RKO (cell line): ENCODE data around the gene HLF.
A peak's percentile ranks its signal among the peaks of the same experiment; 100 is the strongest.

ENCODE experiments used
- DNase-seq: peaks from one replicate; pipeline ENCODE4 v3.0.0-alpha.2; 2016; ENCODE audit warnings: low spot score

The HLF gene

DNA sequence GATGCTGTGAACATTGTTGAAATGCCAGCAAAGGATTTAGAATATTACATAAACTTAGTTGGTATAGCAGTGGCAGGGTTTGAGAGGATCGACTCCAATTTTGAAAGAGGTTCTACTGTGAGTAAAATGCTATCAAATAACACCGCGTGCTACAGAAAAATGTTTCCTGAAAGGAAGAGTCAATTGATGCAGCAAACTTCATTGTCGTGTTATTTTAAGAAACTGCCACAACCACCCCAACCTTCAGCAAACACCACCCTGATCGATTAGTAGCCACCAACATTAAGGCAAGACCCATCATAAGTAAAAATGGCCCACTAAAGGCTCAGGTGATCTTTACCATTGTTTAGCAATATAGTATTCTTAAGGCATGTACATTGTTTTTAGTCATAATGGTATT lies 27.3 kb downstream of the HLF start:
- DNase-seq = no peak

DNA sequence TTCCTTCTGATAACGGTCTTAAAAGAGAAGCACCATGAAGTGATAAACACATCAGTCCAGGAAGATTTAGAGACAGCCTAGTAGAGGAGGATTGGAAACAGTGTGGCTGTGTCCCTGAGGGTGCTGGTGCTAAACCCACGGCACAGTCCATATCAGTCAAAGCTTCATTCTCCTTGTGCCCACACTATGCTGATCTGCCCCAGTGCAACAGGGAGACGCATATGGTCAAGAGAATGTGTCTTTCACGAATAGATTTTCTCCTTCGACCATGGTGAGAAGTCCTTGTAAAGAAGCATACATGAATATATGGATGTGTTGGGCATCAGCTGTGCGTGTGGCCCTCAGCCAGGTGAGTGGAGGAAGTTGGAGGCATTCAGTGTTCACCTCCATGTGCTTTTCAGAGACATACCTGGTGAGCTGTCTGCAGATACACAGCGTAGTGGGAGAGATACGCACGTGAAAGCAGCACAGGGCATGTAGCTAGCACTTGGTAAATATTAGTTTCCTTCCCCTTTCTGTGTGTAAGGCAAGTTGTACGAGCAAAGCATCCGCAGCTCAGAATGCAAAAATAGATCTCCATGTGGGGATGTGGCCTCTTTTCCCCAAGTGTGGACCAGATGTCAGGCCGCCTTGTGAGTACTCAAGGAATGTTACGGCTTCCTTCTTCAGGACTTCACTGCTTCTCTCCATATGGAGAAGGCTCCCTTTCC lies 29.4 kb downstream of the HLF start:
- no peak for DNase-seq

DNA sequence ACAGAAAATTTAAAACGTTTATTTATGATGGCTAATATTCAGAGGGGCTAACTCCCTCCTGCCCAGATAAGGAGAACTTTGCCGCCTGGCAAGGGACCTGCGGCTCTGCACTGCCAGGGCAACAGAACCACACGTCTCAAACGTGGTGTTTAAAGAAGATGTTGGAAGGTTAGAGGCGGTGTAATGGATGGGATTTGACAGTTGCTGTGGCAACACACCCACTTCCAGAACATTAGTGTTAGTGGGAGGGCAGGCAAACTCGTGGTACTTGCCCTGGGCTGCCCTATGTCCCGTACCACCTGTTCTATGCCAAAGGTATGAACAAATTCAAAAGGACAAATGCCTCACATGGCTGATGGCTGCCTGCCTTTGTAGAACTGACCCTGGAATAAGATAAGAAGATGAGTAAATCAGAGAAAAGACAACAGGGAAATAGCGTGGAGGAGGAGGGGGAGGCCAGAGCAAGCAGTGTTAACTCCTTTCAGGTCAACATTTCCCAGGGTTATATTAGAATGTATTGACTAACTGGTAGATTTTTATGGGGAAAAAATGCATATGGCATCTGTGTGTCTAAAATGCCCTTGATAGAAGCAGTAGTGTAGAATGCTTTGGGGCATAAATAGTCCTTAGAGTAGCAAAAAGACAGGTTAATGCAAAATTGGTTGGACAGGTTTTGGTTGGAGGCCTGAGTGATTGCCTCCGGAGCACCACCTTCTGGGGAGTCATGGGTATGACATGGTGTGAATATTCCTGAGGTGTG lies 30.8 kb downstream of the HLF start:
- DNase-seq = peak; percentile 43

DNA sequence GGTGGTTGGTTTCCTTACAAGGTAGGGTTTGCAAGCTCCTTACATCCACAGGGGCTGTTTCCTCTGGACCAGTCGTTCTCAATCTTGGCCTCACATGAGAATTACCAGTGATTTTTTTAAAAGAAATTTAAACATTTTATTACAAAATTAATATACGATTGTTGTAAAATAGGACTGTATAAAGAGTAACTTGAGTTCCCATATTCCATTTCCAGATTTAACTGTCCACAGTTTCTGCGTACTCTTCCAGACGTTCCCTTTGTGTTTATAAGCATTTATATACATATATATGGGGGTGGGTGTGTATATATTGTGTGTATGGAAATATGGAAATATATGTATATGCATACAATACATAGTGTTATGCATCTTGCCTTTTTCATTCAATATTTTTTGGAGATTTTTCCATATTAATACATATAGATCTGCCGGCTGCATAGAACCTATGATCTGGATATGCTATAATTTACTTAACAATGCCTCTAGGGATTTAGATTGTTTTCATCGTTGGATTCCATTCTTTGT lies 31.5 kb downstream of the HLF start:
- no peak for DNase-seq

DNA sequence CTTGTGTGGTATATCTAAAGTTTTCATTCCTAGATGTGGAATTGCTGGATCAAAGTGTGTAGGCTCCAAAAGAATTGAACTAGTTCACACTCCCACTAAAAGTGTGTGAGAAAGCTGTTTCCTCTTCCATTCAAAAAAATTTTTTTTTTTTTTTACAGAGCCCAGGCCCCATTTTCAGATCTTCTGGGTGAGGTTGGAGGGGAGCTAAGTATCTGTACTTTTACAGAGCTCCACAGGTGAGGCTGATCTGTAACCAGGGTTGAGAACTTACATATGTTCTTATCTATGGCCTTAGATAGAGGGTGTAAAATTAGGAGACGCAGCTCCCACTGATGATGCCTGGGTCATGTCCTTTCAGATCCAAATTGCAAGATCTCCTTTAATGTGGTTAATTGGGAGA lies 31.9 kb downstream of the HLF start:
- DNase-seq = no peak

DNA sequence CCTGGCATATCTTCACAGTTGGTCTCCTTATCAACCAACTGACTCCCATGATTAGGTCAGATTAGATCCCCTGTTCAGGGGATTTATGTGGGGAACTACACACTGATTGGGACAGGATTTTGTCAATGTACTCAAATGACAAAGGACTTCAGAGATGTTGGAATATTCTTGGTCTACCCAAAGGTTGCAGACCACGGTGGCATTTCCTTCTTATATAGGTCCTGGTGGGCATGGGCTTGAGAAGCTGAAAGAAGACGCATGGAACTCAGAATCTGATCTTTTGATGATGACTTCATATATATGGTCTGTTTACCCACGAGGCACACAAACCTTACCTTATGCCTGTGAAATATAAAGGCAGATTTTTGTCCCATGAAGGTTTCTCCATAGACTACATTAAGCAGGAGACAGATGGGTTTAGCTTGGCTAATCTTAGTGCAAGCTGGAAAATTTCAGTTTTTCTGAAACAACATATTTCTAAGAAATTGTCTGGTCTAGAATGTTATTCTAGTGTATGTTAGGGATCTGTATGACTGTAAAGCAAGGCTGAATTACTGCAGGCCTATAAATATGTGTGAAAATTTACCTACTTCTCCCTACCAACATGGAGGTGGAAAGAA lies 33.5 kb downstream of the HLF start:
- DNase-seq = no peak

DNA sequence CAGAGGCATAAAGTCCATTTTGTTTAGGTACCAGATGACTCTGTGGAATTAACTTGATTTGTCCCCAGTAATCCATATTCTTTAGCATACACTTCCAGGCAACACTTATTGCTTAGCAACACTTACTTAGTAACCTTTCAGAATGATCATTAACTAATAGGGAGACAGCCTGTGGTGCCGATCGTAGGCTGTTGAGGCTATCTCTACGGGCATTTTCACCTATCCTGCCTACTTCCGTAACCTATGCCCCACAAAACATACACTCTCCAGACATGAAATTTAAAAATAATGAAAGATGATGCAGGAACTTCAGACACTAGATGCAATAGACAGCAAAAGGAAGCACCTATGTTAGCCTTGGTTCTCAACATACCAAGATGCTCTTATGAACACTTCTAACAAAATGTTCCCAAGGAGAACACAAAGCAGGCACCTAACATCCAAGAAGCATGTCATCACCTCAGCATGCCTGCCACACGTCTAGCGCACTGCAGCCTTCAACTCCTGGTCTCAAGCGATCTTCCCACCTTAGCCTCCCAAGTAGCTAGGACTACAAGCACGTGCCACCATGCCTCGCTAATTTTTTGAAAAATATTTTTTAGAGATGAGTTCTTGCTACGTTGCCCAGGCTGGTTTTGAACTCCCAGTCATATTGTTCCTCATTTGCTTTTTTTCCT lies 34.5 kb downstream of the HLF start:
- no peak for DNase-seq

DNA sequence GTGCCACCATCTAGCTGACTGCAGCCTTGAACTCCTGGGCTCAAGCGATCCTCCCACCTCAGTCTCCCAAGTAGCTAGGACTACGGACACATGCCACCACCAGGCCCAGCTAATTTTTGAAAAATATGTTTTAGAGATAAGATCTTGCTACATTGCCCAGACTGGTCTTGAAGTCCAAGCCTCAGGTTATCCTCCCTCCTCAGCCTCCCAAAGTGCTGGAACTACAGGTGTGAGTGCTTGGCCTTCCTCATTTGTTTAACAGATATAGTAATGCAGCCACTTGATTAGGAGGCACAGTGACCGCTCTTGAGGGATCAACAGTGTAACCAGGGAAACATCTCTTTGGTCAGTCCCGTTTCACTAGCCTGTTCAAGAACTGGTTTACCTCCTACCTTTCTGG lies 35.1 kb downstream of the HLF start:
- no peak for DNase-seq

DNA sequence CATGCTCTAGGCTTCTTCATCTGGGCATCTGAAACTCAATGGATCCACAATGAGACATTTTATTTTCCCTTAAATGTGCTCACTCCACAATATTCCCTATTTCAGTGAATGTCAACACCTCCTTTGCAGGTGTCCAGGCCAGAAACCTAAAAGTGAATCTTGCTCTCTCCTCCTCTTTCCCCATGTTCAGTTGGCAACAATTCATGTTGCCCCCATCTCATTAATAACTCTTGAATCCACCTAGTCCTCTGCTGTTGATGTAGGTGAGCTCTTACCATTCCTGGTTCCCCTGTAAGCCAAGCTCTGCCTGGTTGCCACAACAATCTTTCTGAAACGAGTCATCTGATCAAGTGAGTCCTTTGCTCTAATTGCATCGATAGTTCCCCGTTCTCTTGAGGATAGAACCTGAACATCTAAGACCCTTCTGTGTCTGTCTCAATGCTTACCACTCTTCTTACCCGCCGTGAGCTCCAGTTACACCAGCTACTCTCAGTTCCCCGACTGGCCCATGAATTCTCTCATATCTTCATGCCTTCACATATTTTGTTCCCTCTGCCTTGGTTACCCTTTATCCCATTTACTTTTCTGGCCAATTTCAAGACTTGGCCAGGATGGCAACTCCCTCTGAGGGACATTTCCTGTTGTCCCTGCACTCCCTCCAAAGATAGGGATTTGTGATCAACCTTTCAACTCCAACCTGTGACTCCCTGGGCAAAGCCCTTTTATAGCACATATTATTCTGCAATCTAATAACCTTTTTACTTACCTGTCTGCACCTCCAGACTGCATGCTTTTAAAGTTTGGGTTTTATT lies 35.9 kb downstream of the HLF start:
- DNase-seq = no peak

DNA sequence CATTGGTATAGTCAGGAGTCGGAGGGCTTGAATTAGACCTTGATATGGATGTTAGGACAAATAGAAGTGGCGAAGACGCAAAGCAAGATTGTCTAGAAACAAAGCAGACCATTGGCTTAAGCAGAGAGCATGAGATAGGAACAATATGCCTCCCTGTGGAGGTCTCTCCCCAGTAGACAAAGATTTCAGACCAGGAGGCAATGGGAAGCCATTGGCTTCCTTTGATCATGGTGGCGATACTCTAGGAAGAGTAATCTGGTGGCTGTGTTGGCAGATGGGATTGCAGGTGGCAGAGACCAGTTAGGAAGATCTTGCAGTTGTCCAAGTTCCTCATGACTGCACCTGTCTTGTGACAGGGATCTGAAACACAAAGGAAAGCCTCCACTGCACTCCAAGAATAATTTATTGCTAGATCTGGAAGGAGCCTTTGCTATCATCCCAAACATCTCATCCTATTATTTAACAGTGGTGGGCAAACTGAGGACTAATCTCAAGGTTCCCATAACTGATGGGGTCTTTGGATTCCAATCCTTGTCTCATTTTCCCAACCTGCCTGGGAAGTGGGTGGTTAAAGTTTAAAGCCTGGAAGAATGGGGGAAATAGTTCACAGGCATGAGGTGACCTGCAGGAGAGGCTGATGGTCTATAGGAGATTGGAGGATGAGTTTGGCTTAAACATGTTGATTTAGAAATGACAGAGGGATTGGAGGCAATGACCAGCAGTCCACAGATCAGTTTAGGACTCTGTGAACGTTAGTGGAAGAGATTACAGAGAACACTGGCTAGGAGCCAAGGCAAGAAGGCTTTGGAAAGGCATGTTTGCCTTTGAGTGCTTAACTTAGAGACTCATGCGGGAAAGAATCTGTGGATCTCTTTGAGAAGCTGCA lies 37.0 kb downstream of the HLF start:
- DNase-seq = no peak

DNA sequence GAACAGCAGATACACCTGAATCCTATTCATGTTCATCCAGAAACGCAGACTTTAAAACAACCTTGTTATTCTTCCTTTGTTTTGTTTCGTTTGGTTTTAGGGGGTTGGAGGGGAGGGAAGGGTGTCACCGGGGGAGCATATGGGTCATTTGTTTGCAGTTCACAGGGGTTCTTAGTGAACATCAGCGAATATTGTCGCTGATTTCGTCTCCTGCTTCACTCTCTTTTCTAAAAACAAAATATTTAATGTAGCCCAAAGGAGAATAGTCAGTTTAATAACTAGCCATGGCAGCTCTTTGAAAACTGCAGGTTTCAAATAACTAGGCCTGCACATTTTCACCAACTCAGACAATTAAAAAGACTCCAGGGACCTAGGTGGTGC lies 37.6 kb downstream of the HLF start:
- DNase-seq = no peak

DNA sequence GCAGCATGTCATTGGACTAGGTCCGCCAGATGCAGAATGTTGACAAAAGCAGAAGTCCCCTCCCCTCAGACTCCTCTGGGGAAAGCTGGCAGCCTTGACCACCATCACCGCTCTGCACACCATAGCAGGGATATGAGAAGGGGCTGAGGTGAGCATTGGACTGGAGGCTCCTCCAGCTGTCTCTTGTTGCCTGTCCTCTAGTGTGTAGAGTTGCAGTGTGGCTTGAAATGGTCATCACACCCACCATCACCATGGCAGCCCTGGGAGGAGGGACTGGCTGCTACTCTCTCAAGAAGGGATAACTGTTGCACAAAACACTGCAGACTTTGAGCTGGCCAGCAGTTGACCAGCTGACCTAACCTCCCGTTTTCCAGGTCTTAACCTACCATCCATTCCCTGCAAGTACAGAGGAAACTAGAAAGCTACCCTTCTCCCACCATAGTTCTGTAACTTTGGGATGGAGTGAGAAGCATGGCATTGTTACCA lies 38.3 kb downstream of the HLF start:
- no peak for DNase-seq

DNA sequence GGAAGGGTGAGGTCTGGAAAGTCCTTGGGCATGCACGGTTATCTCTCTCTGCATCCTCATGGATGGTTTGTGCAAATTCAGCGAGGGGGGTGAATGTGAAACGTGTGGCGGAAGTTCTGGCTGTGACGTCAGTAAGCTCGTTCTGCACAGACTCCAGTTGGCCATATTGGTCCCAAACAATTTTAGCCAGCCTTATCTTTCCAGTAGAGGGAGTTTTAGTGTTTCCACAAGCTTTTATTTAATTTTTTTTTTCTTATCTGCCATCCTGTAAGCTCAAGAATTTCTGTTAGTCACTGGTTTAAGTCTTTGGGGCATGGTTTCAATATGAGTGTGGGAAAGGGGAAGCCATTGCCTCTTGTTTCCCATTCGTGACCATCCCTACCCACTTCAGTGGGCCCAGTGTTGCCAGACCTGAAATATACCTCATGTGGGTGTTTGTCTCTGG lies 39.0 kb downstream of the HLF start:
- DNase-seq = no peak

DNA sequence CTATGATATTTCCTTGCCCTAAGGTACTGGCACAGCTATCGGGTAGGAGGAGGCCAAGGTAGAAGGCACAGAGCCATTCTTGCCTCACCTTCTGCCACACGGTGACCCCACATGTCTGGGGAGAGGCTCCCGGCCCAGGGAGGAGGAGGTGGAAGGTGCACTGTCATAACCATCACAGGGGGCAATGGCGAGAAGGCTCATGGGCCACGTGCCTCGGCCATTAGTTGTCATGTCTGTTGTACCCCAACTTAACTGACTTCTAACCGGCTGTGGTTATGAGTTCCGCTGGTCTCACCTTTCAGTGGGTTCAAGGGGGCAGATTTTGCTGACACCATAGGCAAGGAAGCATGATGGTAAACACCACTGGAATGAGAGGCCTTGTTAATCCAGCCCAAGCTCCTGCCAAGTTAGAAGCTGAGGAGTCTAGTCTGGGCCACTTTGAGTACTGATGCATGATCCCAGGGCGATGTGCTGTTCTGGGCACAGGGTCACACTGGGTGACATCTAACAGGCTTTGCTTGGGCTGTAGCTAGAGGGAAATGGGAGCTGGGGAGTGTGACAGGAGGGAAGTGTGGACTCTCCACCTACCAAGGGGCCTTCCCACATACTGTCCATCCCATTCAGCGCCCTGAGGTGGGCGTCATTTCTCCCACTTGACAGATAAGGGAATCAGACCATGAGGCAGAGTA lies 39.6 kb downstream of the HLF start:
- no peak for DNase-seq

DNA sequence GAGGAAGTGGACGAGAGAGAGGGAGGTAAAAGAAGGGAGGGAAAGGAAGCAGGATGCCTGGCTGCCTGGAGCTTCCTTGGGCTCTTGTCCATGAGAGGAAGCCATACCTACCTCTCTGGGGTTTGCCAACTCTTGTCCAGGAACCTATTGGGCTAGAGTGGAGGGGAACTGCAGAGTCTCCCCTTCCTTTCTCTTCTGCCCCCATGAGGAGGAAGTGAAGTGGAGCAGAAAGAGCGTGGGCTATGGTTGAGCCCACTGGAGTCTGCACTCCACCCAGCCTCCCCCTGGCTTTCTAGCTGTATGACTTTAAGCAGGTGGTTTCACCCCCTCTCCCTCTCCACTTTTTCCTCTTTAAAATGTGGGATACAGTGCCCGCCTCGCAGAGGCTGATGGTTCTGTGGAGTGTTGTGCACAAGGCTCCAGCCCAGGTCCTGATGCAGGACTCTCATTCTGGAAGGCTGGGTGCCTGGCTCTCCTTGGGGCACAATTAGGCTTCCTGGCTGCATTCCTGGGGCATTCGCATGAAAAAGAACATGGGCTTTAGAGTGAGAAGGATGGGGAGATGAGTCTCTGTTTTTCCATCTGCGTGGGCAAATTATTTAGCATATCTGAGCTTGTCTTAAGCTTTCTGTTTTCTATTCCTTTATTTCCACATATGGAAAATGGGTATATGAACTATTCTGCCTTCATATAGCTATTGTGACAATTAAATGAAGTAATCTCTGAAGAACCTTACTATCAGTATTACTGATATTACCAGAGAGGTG lies 40.7 kb downstream of the HLF start:
- DNase-seq = no peak

DNA sequence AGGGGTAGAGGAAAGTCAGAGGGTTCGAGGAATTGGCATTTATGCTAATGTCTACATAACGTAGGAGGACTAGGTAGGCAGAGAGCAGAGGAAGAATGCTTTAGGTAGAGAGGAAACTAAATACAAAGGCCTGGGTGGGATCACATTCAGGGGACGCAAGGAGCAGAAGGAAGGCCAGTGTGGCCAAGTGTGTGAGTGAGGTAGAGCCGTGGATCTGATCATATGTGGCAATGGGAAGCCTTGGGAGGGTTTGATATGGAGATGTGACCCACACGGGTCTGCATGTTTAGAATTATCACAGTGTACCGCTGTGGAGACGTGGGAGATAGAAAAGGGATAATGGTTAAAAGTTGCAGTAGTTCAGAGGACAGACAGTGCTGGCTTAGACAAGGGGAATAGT lies 43.1 kb downstream of the HLF start:
- DNase-seq = no peak

DNA sequence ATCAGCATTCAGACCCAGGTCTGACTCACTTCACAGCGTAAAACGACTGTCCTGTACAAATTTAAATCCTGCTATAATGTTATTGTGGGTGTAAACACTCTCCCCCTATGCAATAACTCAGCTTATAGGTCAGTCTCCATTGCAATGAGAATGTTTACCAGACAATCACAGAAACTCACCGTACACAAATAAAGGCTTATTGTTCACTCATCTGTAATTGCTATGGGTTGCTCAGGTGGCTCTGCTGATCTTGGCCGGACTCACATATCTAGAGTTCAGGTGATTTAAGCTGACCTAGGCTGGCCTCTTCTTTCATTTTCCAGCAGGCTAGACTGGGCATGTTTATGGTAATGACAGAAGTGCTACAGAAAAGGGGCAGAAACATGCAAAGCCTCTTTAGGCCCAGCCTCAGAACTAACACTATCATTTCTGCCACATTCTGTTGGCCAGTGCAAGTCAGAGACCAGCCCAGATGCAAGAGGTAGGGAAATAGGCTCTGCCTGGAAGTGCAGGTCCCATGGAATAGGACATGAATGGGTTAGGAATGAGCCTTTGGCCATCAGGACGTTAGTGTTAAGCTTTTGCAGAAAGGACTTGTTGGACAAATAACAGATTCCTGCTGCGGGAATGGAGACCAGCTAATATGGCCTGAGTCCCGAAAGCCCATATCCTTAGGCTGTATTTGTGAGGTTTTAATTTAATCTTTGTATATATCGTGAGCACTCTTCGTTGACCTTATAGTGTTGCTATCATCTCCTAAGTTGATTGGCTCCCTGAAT lies 44.0 kb downstream of the HLF start:
- no peak for DNase-seq

DNA sequence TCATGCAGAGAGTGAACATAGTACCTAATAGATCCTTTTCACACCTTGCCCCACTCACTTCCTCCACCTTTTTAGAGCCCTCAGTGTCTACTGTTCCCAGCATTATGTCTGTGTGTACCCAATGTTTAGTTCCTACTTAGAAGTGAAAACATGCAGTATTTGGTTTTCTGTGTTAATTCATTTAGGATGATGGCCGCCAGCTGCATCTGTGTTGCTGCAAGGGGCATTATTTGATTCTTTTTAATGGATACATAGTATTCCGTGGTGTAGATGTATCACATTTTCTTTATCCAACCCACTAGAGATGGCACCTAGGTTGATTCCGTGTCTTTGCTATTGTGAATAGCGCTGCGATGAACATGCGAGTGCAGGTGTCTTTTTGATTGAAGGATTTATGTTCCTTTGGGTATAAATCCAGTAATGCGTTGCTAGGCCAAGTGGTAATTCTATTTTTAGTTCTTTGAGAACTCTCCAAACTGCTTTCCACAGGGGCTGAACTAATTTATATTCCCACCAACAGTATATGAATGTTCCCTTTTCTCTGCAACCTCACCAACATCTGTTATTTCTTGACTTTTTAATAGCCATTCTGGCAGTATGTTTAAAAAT lies 47.1 kb downstream of the HLF start:
- DNase-seq = no peak
